Pancreas (tissue), 10 donors: ENCODE data around the gene RNF39. TPM values are rescaled to one million over a fixed set of nuclear protein-coding genes. Genes with fewer than 3 reads are reported as not detected.
"Not testable (repeated sequence)": the region's sequence is repeated elsewhere in the genome, so short reads cannot be mapped to it uniquely, and the experiment has no call there.

Experiments
- ATAC-seq, 4 donors: fragments of 200-7000 bp; cut with Tn5 transposase; one replicate each; pipeline versions ENCODE4 v1.8.0 to v1.9.1; 2020; ENCODE audit warnings: mild to moderate bottlenecking in 4 of 4, moderate library complexity in 4 of 4
- DNase-seq, 6 donors: peaks; one replicate each; pipeline ENCODE4 v3.0.0-alpha.2; 2020
- FAIRE-seq: peaks from 2 replicates; lab custom pipeline; 2012; peaks lifted over from hg19 to GRCh38; lab: Jason Lieb, UNC
- H3K27ac ChIP-seq, 4 donors: fragments of 200-600 bp; sonication (generic); 1 replicate in 3 of 4; 2 replicates in 1 of 4; pipeline versions ENCODE4 v1.5.0 to v1.8.0; 2020
- H3K27me3 ChIP-seq, 4 donors: fragments of 200-600 bp; one replicate each; pipeline ENCODE4 v1.8.0; 2021
- H3K36me3 ChIP-seq, 3 donors: fragments of 200-600 bp; sonication (generic) in 1 of 3; one replicate each; pipeline versions ENCODE4 v1.5.0 to v1.8.0; 2020 to 2021
- H3K4me1 ChIP-seq, 3 donors: fragments of 200-600 bp; one replicate each; pipeline ENCODE4 v1.8.0; 2021
- H3K4me3 ChIP-seq, 4 donors: fragments of 200-600 bp; sonication (generic) in 2 of 4; one replicate each; pipeline versions ENCODE4 v1.5.0 to v1.8.0; 2020 to 2021
- H3K9me3 ChIP-seq, 4 donors: fragments of 200-600 bp; one replicate each; pipeline ENCODE4 v1.8.0; 2021
- WGBS, 2 donors: extraction: QIAGEN DNeasy Blood & Tissue Kit; methylation state at CpG; one replicate each; pipeline ENCODE4 v1.1.7; 2013; 5-methylcytosine and 5-hydroxymethylcytosine counted together
- intact Hi-C, 3 donors: fragments of 100-400 bp; cut with DNase I; formaldehyde crosslinking; loops; one replicate each; pipeline versions ENCODE4 v1.11.1 to v1.14.2; 2022
- polyA plus RNA-seq, 2 donors: library from polyadenylated mRNA; stranded (reverse); fragments of 200-250 nt; gene quantifications; one replicate each; pipeline ENCODE4 v1.2.3, GENCODE V29; 2013
- total RNA-seq, 6 donors: library from RNA; stranded (reverse); fragmentation: NEBNext Ultra II Directional in 4 of 6; extraction: Animal tissue kit (Norgen Biotek cat#: 25700) in 4 of 6; gene quantifications; one replicate each; pipeline versions ENCODE4 v1.2.1 to v1.2.4, GENCODE V29; 2021 to 2023
- TF ChIP-seq, protein P1 (sequence below), 4 donors: fragments of 200-600 bp; sonication (generic) in 3 of 4; IDR thresholded peaks; one replicate each; pipeline versions ENCODE4 v1.5.0 to v1.8.0; 2021; ENCODE audit warnings: antibody characterized with exemption in 4 of 4
- donor health status: healthy with polysubstance abuse.
- donor health status: DM: no; HTN: no; CAD: no; lungs with moderate emphysema.
- donor health status: DM: no; HTN: no; CAD: no.
- donor health status: control.
- donor health status: control.
- donor health status: Bipolar disorder and iron deficiency.
- donor health status: DM: yes; HTN: yes; CAD: no.
- donor health status: DM: no; HTN: no; CAD: no.
- donor health status: DM: no; HTN: no; CAD: no.
- donor health status: DM: yes; HTN: yes; CAD: no.

Gene RNF39
- total and polyA plus RNA-seq, 8 donors: 0.18 to 1.3 (median 0.55) TPM

DNA sequence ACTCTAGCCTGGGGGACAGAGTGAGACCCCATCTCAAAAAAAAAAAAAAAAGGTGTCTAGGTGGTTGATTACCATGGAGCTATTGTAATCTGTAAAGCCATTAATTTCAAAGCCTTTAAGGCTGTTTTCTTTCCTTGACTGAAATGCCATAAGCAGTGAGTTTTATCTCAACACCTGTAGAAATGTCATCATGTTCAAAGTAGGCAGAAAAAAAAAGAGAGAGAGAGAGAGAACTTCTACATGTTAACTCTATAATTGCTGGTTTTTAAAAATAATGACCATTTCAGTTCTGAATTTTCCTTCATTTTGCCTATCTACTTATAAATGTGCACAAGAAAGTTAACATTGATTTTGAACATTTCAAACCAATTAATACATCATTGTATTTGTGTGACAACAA lies 44.2 kb downstream of the RNF39 start:
- H3K4me3 ChIP-seq: no peak overlapping the region
- no peak overlapping the region for H3K27ac ChIP-seq
- H3K9me3 ChIP-seq: no peaks in the 10 kb centered on the region
- DNase-seq (no peak), FAIRE-seq (no peak), ATAC-seq (peak in 3 of 4 donors; percentile 43 to 61 (median 45))
- intact Hi-C loops: no loop called here
- no peaks in the 10 kb centered on the region for H3K27me3 ChIP-seq
- no peaks in the 10 kb centered on the region for H3K4me1 ChIP-seq
- TF ChIP-seq, protein P1, sequence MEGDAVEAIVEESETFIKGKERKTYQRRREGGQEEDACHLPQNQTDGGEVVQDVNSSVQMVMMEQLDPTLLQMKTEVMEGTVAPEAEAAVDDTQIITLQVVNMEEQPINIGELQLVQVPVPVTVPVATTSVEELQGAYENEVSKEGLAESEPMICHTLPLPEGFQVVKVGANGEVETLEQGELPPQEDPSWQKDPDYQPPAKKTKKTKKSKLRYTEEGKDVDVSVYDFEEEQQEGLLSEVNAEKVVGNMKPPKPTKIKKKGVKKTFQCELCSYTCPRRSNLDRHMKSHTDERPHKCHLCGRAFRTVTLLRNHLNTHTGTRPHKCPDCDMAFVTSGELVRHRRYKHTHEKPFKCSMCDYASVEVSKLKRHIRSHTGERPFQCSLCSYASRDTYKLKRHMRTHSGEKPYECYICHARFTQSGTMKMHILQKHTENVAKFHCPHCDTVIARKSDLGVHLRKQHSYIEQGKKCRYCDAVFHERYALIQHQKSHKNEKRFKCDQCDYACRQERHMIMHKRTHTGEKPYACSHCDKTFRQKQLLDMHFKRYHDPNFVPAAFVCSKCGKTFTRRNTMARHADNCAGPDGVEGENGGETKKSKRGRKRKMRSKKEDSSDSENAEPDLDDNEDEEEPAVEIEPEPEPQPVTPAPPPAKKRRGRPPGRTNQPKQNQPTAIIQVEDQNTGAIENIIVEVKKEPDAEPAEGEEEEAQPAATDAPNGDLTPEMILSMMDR (IDR thresholded peaks at IDR 0.05): no peak
- H3K36me3 ChIP-seq: no peaks in the 10 kb centered on the region

DNA sequence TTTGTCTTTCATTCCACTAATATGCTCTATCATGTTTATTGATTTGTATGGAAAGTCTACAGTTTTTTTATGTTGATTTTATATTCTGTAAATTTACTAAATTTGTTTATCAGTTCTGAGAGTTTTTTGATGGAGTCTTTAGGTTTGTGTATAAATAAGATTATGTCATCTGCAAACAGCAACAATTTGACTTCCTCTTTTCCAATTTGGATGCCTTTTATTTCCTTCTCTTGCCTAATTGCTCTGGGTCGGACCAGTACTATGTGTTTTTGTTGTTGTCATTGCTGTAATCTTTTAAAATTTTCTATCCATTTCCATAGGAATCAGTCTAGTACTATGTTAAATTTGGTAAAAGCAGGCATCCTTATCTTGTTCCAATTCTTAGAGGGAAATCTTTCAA lies 46.0 kb downstream of the RNF39 start:
- 90 to 91% methylated on average over 1 of the region's 1 CpG for WGBS, 2 donors
- H3K27me3 ChIP-seq: no peaks in the 10 kb centered on the region
- no peak overlapping the region for H3K4me3 ChIP-seq
- intact Hi-C loops: no loop called here
- FAIRE-seq: no peak
- no peak for ATAC-seq
- TF ChIP-seq, protein P1 (IDR thresholded peaks at IDR 0.05): no peak
- H3K36me3 ChIP-seq: no peaks in the 10 kb centered on the region
- H3K27ac ChIP-seq: no peak overlapping the region
- no peaks in the 10 kb centered on the region for H3K9me3 ChIP-seq
- H3K4me1 ChIP-seq: no peaks in the 10 kb centered on the region
- DNase-seq: no peak

DNA sequence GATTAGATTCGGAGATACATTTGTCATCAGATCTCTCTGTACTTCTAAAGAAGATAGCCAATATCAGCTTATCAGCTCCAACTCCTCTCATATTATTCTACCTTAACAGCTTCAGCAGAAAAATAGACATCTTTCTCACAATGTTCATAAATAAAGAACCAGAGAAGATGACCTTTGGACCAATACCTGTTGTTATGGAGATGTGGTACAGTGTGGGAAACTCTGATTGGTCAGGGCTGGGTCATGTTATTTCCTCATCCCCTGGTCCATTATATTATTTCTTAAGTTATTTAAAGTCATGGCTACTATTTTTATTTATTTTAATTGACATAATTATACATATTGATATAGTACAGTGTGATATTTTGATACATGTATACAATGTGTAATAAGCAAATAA lies 50.4 kb downstream of the RNF39 start:
- no peak overlapping the region for H3K4me3 ChIP-seq
- no peaks in the 10 kb centered on the region for H3K9me3 ChIP-seq
- no peaks in the 10 kb centered on the region for H3K27me3 ChIP-seq
- no peaks in the 10 kb centered on the region for H3K36me3 ChIP-seq
- ATAC-seq (peak in 2 of 4 donors; percentile 43 to 59), FAIRE-seq (no peak), DNase-seq (no peak)
- H3K27ac ChIP-seq: no peak overlapping the region
- no peaks in the 10 kb centered on the region for H3K4me1 ChIP-seq
- intact Hi-C loops: no loop called here
- TF ChIP-seq, protein P1 (IDR thresholded peaks at IDR 0.05): no peak
- WGBS, 2 donors: 30 to 55% methylated on average over 1 of the region's 1 CpG

DNA sequence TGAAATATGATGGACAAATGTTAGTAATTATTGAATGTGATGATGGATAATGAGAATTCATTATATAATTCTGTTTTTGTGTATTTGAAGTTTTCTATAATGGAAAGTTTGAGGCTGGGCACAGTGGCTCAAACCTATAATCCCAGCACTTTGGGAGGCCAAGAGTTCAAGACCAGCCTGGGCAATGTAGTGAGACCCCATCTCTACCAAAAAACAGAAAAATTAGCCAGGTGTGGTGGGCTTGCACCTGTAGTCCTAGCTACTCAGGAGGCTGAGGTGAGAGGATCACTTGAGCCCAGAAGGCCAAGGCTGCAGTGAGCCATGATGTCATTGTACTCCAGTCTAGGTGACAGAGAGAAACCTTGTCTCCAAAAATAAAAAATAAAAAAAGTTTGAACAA lies 52.9 kb downstream of the RNF39 start:
- intact Hi-C loops, H3K4me1 ChIP-seq, H3K27me3 ChIP-seq, H3K9me3 ChIP-seq, H3K4me3 ChIP-seq, H3K27ac ChIP-seq, H3K36me3 ChIP-seq, FAIRE-seq, DNase-seq, ATAC-seq: not testable (repeated sequence)

DNA sequence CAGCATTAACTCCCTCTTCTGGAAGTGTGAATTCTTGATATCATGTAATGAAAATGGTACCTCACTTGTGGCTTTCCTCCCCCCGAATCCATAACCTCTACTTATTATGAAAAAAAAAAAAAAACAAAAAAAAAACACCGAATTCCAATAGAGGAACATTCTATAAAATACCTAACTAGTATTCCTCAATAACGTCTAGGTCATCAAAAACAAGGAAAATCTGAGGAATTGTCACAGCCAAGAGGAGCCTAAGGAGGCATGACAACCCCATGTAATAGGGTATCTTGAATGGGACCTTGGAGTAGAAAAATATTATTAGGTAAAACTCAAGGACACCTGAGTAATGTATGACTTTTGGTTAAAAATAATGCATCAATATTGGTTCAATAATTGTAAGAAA lies 53.4 kb downstream of the RNF39 start:
- H3K27ac ChIP-seq: no peak overlapping the region
- intact Hi-C loops: no loop called here
- TF ChIP-seq, protein P1 (IDR thresholded peaks at IDR 0.05): no peak
- no peak for ATAC-seq
- FAIRE-seq: no peak
- H3K9me3 ChIP-seq: no peaks in the 10 kb centered on the region
- no peaks in the 10 kb centered on the region for H3K27me3 ChIP-seq
- WGBS, 2 donors: 82 to 87% methylated on average over 3 of the region's 3 CpGs
- no peaks in the 10 kb centered on the region for H3K36me3 ChIP-seq
- H3K4me3 ChIP-seq: no peak overlapping the region
- H3K4me1 ChIP-seq: no peaks in the 10 kb centered on the region
- no peak for DNase-seq

DNA sequence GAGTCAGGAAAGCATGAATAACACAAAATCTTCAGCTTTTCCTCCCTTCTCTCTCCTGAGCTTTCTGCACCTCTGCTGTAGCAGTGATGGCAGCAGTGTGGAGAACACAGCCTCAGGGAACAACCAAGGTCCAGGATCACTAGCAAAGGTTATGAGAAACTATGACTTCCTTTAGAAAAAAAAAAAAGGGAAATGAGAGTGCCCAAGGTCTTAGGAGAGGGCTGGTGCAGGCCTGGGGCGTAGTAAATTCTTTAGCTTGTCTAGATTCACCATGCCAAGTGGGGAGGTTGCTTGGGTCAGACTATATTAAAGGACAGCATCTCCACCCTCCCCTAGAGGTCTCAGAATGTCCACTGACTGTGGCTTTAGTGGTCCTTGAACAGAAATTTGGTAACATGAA lies 54.9 kb downstream of the RNF39 start:
- intact Hi-C loops: no loop called here
- Histone ChIP-seq H3K4me1 (no peaks in the 10 kb centered on the region), H3K36me3 (no peaks in the 10 kb centered on the region), H3K27me3 (no peaks in the 10 kb centered on the region), H3K27ac (no peak overlapping the region), H3K4me3 (no peak overlapping the region), H3K9me3 (no peaks in the 10 kb centered on the region)
- 83 to 90% methylated on average over 1 of the region's 1 CpG for WGBS, 2 donors
- TF ChIP-seq, protein P1 (IDR thresholded peaks at IDR 0.05): no peak
- ATAC-seq: no peak
- DNase-seq: no peak
- FAIRE-seq: no peak
